Colonic mucosa (tissue), 4 donors: ENCODE data around the gene XCL1. TPM values are rescaled to one million over a fixed set of nuclear protein-coding genes. Genes with fewer than 3 reads are reported as not detected.

Experiments
- DNase-seq: peaks from one replicate; pipeline ENCODE4 v3.0.0-alpha.2; 2020
- H3K27ac ChIP-seq: fragments of 200-600 bp; one replicate; pipeline ENCODE4 v1.8.0; 2021
- H3K27me3 ChIP-seq: fragments of 200-600 bp; one replicate; pipeline ENCODE4 v1.8.0; 2021
- H3K36me3 ChIP-seq: fragments of 200-600 bp; one replicate; pipeline ENCODE4 v1.8.0; 2021
- H3K4me1 ChIP-seq: fragments of 200-600 bp; one replicate; pipeline ENCODE4 v1.8.0; 2021; ENCODE audit warnings: mild to moderate bottlenecking
- H3K4me3 ChIP-seq: fragments of 200-600 bp; one replicate; pipeline ENCODE4 v1.8.0; 2021
- H3K9ac ChIP-seq, 2 donors: one replicate each; pipeline ENCODE4 v1.7.0; 2013; ENCODE audit warnings: control low read depth in 2 of 2, low read depth in 2 of 2, low read length in 2 of 2
- H3K9me3 ChIP-seq: fragments of 200-600 bp; one replicate; pipeline ENCODE4 v1.8.0; 2021
- intact Hi-C: fragments of 100-400 bp; cut with DNase I; formaldehyde crosslinking; loops from one replicate; pipeline ENCODE4 v1.14.1; 2022
- total RNA-seq, 2 donors: library from RNA; stranded (reverse); fragmentation: NEBNext Ultra II Directional in 1 of 2; extraction: Animal tissue kit (Norgen Biotek cat#: 25700) in 1 of 2; gene quantifications; one replicate each; pipeline ENCODE4 v1.2.1, GENCODE V29; 2021
- TF ChIP-seq, protein P1 (sequence below): fragments of 200-600 bp; IDR thresholded peaks from one replicate; pipeline ENCODE4 v1.8.0; 2022; ENCODE audit warnings: antibody characterized with exemption, mild to moderate bottlenecking
- donor health status: healthy.
- donor health status: DM: no; HTN: no; CAD: no.
- donor health status: DM: no; HTN: no; CAD: no.

XCL1 gene
- total RNA-seq, 2 donors from 2014 or later = 0.17 TPM; not detected in 1

DNA sequence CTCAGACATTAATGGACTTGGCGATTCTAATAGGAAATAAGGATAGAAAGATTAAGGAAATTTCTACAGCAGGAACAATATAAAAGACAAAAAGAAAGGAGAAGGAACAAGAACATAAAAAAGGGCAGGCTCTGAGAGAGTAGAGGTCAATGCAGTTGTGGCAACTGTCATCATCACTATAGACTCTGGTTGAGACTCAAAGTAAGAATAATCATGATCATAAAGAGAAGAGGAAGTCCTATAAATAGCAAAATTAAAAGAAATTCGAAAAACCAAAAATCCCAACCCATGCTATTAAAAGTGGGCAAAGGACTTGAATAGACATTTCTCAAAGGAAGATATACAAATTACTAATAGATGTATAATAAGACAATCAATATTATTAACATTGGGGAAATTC lies 14.4 kb upstream of the XCL1 start:
- intact Hi-C loops = no loop called here
- TF ChIP-seq, protein P1, sequence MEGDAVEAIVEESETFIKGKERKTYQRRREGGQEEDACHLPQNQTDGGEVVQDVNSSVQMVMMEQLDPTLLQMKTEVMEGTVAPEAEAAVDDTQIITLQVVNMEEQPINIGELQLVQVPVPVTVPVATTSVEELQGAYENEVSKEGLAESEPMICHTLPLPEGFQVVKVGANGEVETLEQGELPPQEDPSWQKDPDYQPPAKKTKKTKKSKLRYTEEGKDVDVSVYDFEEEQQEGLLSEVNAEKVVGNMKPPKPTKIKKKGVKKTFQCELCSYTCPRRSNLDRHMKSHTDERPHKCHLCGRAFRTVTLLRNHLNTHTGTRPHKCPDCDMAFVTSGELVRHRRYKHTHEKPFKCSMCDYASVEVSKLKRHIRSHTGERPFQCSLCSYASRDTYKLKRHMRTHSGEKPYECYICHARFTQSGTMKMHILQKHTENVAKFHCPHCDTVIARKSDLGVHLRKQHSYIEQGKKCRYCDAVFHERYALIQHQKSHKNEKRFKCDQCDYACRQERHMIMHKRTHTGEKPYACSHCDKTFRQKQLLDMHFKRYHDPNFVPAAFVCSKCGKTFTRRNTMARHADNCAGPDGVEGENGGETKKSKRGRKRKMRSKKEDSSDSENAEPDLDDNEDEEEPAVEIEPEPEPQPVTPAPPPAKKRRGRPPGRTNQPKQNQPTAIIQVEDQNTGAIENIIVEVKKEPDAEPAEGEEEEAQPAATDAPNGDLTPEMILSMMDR = no peak

DNA sequence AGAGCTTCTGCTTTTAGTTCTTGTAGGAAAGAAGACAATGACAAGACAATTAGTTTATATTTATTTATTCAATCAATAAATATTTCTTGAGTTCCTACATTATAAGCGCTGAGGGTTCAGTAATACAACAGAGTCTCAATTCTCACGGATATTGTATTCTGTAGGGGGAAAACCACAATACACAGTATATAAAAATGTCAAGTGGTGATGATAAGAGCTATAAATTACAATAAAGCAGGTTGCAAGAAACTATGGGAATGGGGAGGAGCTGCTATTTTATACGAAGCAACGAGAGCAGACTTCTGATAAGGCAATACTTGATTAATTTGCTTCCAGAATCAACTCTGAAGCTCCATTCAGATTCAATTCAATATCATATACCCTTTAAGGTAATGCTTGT lies 10.6 kb upstream of the XCL1 start:
- TF ChIP-seq, protein P1 = no peak
- Histone ChIP-seq H3K9ac (no peak overlapping the region), H3K27ac (no peak overlapping the region), H3K9me3 (no peaks in the 10 kb centered on the region), H3K4me1 (no peaks in the 10 kb centered on the region), H3K27me3 (no peaks in the 10 kb centered on the region), H3K4me3 (no peak overlapping the region), H3K36me3 (no peaks in the 10 kb centered on the region)
- intact Hi-C loops = no loop called here
- DNase-seq = no peak

More for the DNA sequence above, 14.4 kb upstream of the XCL1 start:
- Histone ChIP-seq H3K9me3 (no peaks in the 10 kb centered on the region), H3K36me3 (no peaks in the 10 kb centered on the region), H3K27me3 (no peaks in the 10 kb centered on the region), H3K4me1 (peaks cover 4% of the 10 kb centered on the region), H3K9ac (no peak overlapping the region), H3K4me3 (no peak overlapping the region), H3K27ac (no peak overlapping the region)
- no peak for DNase-seq

DNA sequence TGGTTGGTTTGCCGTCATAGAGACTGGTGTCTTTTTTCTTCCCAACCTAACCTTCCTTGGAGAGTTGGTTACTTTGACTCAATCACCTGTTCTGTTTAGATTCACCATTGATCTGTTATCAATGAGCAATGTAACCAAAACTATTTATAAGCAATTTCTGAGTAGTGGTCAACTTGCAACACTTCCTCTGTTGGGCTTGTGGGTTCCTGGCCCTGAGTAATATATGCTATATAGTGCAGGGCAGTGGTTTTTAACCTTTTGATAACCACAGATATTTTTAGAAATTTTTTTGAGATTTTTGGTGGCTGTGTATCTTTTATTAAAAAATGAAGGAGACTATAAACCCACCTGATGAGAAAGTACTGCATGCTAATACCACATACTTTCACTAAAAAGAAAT lies 9.4 kb upstream of the XCL1 start:
- intact Hi-C loops = no loop called here
- no peak overlapping the region for H3K9ac ChIP-seq
- H3K9me3 ChIP-seq = no peaks in the 10 kb centered on the region
- H3K27ac ChIP-seq = no peak overlapping the region
- no peaks in the 10 kb centered on the region for H3K27me3 ChIP-seq
- no peaks in the 10 kb centered on the region for H3K36me3 ChIP-seq
- DNase-seq = no peak
- H3K4me3 ChIP-seq = no peak overlapping the region
- TF ChIP-seq, protein P1 = no peak
- H3K4me1 ChIP-seq = no peaks in the 10 kb centered on the region

DNA sequence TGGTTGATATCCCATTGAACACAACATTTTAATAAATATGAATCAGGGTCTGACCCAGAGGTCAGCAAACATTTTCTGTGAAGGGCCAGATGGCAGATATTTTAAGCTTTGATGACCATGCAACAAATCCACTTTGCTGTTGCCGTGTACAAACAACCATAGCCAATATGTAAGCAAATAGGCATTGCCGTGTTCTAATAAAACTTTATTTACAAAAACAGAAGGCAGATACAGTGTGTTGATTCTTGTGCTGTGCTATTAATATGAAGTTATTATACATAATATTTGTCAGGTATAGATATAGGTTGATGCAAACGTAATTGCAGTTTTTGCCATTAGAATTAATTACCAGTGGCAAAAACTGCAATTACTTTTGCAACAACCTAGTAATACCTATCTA lies 8.8 kb upstream of the XCL1 start:
- no peaks in the 10 kb centered on the region for H3K36me3 ChIP-seq
- H3K4me3 ChIP-seq = no peak overlapping the region
- DNase-seq = no peak
- no peaks in the 10 kb centered on the region for H3K27me3 ChIP-seq
- no peak overlapping the region for H3K27ac ChIP-seq
- TF ChIP-seq, protein P1 = no peak
- intact Hi-C loops = no loop called here
- no peak overlapping the region for H3K9ac ChIP-seq
- no peaks in the 10 kb centered on the region for H3K9me3 ChIP-seq
- H3K4me1 ChIP-seq = no peaks in the 10 kb centered on the region

DNA sequence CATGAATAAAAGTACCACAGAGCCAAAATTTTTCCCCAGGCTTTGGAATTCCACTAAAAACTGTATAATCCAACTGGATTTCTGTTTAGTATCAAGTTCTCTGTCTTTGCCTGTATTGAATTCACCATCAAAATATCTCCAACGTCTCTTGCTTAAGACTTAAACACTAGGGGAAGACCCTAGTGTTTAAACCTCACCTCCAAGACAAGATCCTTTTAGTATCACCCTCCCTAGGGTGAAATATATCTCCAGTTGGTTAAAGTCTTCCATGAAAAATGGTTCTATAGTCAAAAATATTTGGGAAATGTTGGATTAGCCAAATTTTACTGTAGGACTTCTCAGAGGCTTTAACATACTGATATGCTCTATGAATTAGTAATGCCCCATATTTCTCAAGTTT lies 8.1 kb upstream of the XCL1 start:
- intact Hi-C loops = no loop called here
- Histone ChIP-seq H3K4me3 (no peak overlapping the region), H3K9me3 (no peaks in the 10 kb centered on the region), H3K27ac (no peak overlapping the region), H3K36me3 (no peaks in the 10 kb centered on the region), H3K4me1 (no peaks in the 10 kb centered on the region), H3K9ac (no peak overlapping the region), H3K27me3 (no peaks in the 10 kb centered on the region)
- TF ChIP-seq, protein P1 = no peak
- no peak for DNase-seq

DNA sequence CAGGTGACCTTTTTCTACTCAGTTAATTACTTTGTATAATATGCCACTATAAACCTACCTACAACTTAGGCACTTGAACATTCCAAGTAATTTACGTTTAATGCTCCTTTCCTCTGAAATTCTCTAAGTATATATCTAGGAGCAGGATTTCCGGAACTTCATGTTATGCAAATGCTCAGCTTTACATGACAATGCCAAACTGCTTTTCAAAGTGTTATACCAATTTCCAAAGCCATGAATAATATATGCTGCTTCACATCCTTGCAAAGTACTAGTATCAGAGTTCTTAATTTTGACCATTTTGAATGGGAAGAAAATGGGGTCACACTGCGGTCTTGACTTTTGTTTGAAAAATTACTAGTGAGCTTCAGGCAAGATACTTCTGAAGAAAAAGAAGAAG lies 5.8 kb upstream of the XCL1 start:
- H3K27ac ChIP-seq = no peak overlapping the region
- no peak overlapping the region for H3K4me3 ChIP-seq
- H3K9me3 ChIP-seq = no peaks in the 10 kb centered on the region
- TF ChIP-seq, protein P1 = no peak
- H3K4me1 ChIP-seq = no peaks in the 10 kb centered on the region
- intact Hi-C loops = loop anchor here (10.0 kb wide), 2 partner anchors 226 to 376 kb away; no protein-coding TSS in a partner anchor
- DNase-seq = no peak
- H3K27me3 ChIP-seq = no peaks in the 10 kb centered on the region
- no peaks in the 10 kb centered on the region for H3K36me3 ChIP-seq
- H3K9ac ChIP-seq = no peak overlapping the region
